Measurements from ENCODE around the gene LRRFIP1. TPM values are rescaled to one million over a fixed set of nuclear protein-coding genes. Genes with fewer than 3 reads are reported as not detected.

Gene LRRFIP1
- total and polyA plus RNA-seq, 2 of the 13 experiments (the other 11 are each of a cell fraction or from before 2014, with no cell fraction given): 15.9 to 40.5 TPM

- TF ChIP-seq, protein P1, sequence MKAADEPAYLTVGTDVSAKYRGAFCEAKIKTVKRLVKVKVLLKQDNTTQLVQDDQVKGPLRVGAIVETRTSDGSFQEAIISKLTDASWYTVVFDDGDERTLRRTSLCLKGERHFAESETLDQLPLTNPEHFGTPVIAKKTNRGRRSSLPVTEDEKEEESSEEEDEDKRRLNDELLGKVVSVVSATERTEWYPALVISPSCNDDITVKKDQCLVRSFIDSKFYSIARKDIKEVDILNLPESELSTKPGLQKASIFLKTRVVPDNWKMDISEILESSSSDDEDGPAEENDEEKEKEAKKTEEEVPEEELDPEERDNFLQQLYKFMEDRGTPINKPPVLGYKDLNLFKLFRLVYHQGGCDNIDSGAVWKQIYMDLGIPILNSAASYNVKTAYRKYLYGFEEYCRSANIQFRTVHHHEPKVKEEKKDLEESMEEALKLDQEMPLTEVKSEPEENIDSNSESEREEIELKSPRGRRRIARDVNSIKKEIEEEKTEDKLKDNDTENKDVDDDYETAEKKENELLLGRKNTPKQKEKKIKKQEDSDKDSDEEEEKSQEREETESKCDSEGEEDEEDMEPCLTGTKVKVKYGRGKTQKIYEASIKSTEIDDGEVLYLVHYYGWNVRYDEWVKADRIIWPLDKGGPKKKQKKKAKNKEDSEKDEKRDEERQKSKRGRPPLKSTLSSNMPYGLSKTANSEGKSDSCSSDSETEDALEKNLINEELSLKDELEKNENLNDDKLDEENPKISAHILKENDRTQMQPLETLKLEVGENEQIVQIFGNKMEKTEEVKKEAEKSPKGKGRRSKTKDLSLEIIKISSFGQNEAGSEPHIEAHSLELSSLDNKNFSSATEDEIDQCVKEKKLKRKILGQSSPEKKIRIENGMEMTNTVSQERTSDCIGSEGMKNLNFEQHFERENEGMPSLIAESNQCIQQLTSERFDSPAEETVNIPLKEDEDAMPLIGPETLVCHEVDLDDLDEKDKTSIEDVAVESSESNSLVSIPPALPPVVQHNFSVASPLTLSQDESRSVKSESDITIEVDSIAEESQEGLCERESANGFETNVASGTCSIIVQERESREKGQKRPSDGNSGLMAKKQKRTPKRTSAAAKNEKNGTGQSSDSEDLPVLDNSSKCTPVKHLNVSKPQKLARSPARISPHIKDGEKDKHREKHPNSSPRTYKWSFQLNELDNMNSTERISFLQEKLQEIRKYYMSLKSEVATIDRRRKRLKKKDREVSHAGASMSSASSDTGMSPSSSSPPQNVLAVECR (CRISPR knock-in tag; IDR thresholded peaks at IDR 0.05; ENCODE audit: borderline replicate concordance): no peak
- TF ChIP-seq, protein P2, sequence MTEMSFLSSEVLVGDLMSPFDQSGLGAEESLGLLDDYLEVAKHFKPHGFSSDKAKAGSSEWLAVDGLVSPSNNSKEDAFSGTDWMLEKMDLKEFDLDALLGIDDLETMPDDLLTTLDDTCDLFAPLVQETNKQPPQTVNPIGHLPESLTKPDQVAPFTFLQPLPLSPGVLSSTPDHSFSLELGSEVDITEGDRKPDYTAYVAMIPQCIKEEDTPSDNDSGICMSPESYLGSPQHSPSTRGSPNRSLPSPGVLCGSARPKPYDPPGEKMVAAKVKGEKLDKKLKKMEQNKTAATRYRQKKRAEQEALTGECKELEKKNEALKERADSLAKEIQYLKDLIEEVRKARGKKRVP (CRISPR knock-in tag; IDR thresholded peaks at IDR 0.05): no peak
- TF ChIP-seq ZFP36L2 (CRISPR knock-in tag; IDR thresholded peaks at IDR 0.05) (no peak), ZNF567 (CRISPR knock-in tag; IDR thresholded peaks at IDR 0.05; ENCODE audit: borderline replicate concordance) (peak; percentile 47; the same call in 1 of the 2 replicates), RFXANK (CRISPR knock-in tag; IDR thresholded peaks at IDR 0.05) (no peak), ZNF792 (CRISPR knock-in tag; IDR thresholded peaks at IDR 0.05) (peak; percentile 32; the same call in 1 of the 2 replicates), MLXIP (CRISPR knock-in tag; IDR thresholded peaks at IDR 0.05; ENCODE audit: borderline replicate concordance) (no peak), ZNF672 (CRISPR knock-in tag; IDR thresholded peaks at IDR 0.05) (no peak), E2F5 (CRISPR knock-in tag; conservative IDR thresholded peaks at IDR 0.05) (no peak), SMAD3 (CRISPR knock-in tag; IDR thresholded peaks at IDR 0.05) (no peak), ZNF362 (CRISPR knock-in tag; IDR thresholded peaks at IDR 0.05; ENCODE audit: borderline replicate concordance) (peak; percentile 46; the same call in 1 of the 2 replicates), KDM4B (CRISPR knock-in tag; IDR thresholded peaks at IDR 0.05) (peak; percentile 23; the same call in 1 of the 2 replicates), CAMTA2 (CRISPR knock-in tag; IDR thresholded peaks at IDR 0.05; ENCODE audit: borderline replicate concordance) (0 out of 2 replicates have a peak, but pooled peaks have one; percentile 75)
- TF ChIP-seq, protein P3, sequence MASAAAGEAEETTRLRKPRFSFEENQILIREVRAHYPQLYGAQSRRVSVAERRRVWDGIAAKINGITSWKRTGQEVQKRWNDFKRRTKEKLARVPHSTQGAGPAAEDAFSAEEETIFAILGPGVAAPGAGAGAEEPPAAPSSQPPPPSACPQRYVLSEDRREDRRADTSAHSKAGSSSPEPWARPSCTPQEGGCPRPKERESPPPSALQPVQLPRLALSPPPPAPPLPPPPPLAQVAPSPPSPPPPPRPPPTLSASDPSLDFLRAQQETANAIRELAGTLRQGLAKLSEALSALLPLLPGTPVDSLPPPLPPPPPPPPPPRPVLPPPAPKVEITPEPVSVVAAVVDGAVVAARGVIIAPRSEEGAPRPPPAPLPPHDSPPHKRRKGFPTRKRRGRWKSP (CRISPR knock-in tag; IDR thresholded peaks at IDR 0.05): no peak
- TF ChIP-seq, protein P4, sequence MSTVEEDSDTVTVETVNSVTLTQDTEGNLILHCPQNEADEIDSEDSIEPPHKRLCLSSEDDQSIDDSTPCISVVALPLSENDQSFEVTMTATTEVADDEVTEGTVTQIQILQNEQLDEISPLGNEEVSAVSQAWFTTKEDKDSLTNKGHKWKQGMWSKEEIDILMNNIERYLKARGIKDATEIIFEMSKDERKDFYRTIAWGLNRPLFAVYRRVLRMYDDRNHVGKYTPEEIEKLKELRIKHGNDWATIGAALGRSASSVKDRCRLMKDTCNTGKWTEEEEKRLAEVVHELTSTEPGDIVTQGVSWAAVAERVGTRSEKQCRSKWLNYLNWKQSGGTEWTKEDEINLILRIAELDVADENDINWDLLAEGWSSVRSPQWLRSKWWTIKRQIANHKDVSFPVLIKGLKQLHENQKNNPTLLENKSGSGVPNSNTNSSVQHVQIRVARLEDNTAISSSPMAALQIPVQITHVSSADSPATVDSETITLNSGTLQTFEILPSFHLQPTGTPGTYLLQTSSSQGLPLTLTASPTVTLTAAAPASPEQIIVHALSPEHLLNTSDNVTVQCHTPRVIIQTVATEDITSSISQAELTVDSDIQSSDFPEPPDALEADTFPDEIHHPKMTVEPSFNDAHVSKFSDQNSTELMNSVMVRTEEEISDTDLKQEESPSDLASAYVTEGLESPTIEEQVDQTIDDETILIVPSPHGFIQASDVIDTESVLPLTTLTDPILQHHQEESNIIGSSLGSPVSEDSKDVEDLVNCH (CRISPR knock-in tag; IDR thresholded peaks at IDR 0.05): no peak
These were observed 117.3 kb downstream of the LRRFIP1 start (continued) for GRCh38 chr2:237744613-237745249.

All from HepG2 (cell line).